ENCODE measurements around the gene TMEM170B. TPM values are rescaled to one million over a fixed set of nuclear protein-coding genes. Genes with fewer than 3 reads are reported as not detected.

Gene TMEM170B
- total RNA-seq, 1 donor from 2014 or later = 19.3 TPM

DNA sequence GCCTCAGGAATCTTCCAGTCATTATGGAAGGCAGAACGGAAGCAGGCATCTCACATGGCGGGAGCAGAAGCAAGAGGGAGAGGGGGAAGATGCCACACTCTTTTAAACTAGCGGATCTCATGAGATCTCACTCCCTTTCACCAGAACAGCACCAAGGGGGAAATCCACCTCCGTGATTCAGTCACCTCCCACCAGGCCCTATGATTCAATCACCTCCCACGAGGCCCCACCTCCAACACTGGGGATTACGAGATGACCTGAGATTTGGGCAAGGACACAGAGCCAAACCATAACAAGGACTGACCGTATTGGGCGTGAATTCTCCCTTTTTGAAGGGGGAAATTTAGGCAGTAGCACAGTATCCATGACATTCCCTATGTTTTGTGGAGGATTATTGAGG lies 88.8 kb downstream of the TMEM170B start:
- H3K4me1 Mint-ChIP-seq = peaks cover 15% of the 10 kb centered on the region
- H3K36me3 Mint-ChIP-seq (ENCODE audit: low read depth) = no peaks in the 10 kb centered on the region
- no peak overlapping the region for H3K4me3 Mint-ChIP-seq
- TF ChIP-seq, protein P1, sequence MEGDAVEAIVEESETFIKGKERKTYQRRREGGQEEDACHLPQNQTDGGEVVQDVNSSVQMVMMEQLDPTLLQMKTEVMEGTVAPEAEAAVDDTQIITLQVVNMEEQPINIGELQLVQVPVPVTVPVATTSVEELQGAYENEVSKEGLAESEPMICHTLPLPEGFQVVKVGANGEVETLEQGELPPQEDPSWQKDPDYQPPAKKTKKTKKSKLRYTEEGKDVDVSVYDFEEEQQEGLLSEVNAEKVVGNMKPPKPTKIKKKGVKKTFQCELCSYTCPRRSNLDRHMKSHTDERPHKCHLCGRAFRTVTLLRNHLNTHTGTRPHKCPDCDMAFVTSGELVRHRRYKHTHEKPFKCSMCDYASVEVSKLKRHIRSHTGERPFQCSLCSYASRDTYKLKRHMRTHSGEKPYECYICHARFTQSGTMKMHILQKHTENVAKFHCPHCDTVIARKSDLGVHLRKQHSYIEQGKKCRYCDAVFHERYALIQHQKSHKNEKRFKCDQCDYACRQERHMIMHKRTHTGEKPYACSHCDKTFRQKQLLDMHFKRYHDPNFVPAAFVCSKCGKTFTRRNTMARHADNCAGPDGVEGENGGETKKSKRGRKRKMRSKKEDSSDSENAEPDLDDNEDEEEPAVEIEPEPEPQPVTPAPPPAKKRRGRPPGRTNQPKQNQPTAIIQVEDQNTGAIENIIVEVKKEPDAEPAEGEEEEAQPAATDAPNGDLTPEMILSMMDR (conservative IDR thresholded peaks at IDR 0.05) = no peak
- no peak for DNase-seq (ENCODE audit: low read depth, low spot score)
- H3K27ac Mint-ChIP-seq (ENCODE audit: unreplicated experiment) = no peak overlapping the region
- no peaks in the 10 kb centered on the region for H3K27me3 Mint-ChIP-seq (ENCODE audit: low read depth)
- no peaks in the 10 kb centered on the region for H3K9me3 Mint-ChIP-seq

DNA sequence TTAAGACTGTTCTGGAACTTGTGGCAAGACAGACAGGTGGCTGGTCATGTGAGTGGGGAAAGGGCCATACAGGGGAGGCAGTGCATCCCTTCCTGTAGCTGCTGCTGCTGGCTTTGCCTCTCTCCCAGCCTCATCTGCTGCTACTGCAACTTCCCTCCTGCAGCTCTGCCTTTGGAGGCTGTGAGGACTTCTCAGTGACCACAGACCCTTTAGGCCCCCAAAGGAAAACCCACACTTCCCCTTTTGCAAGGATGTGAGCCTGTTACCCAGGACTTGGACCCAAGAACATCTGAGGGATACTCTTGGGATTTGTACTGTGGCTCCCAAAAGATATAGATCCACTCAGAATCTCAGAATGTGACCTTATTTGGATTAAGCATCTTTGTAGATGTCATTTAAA lies 91.0 kb downstream of the TMEM170B start:
- H3K27me3 Mint-ChIP-seq (ENCODE audit: low read depth) = no peaks in the 10 kb centered on the region
- no peaks in the 10 kb centered on the region for H3K36me3 Mint-ChIP-seq (ENCODE audit: low read depth)
- no peak overlapping the region for H3K27ac Mint-ChIP-seq (ENCODE audit: unreplicated experiment)
- no peaks in the 10 kb centered on the region for H3K9me3 Mint-ChIP-seq
- H3K4me3 Mint-ChIP-seq = no peak overlapping the region
- DNase-seq (ENCODE audit: low read depth, low spot score) = no peak
- peaks cover 19% of the 10 kb centered on the region for H3K4me1 Mint-ChIP-seq
- TF ChIP-seq, protein P1 (conservative IDR thresholded peaks at IDR 0.05) = no peak

- Mint-ChIP-seq H3K9me3 (no peaks in the 10 kb centered on the region), H3K27ac (ENCODE audit: unreplicated experiment) (no peak overlapping the region), H3K27me3 (ENCODE audit: low read depth) (no peaks in the 10 kb centered on the region), H3K4me1 (peaks cover 19% of the 10 kb centered on the region), H3K36me3 (ENCODE audit: low read depth) (no peaks in the 10 kb centered on the region), H3K4me3 (no peak overlapping the region)
- no peak for DNase-seq (ENCODE audit: low read depth, low spot score)
- TF ChIP-seq, protein P1 (conservative IDR thresholded peaks at IDR 0.05) = no peak
Observed at GRCh38 chr6:11631008-11631407, 93.5 kb downstream of the TMEM170B start.

GRCh38 chr6:11631539-11631938 lies 94.0 kb downstream of the TMEM170B start:
- no peak overlapping the region for H3K27ac Mint-ChIP-seq (ENCODE audit: unreplicated experiment)
- no peaks in the 10 kb centered on the region for H3K9me3 Mint-ChIP-seq
- no peaks in the 10 kb centered on the region for H3K27me3 Mint-ChIP-seq (ENCODE audit: low read depth)
- H3K4me3 Mint-ChIP-seq = no peak overlapping the region
- H3K4me1 Mint-ChIP-seq = peaks cover 19% of the 10 kb centered on the region
- TF ChIP-seq, protein P1 (conservative IDR thresholded peaks at IDR 0.05) = no peak
- DNase-seq (ENCODE audit: low read depth, low spot score) = no peak
- no peaks in the 10 kb centered on the region for H3K36me3 Mint-ChIP-seq (ENCODE audit: low read depth)

DNA sequence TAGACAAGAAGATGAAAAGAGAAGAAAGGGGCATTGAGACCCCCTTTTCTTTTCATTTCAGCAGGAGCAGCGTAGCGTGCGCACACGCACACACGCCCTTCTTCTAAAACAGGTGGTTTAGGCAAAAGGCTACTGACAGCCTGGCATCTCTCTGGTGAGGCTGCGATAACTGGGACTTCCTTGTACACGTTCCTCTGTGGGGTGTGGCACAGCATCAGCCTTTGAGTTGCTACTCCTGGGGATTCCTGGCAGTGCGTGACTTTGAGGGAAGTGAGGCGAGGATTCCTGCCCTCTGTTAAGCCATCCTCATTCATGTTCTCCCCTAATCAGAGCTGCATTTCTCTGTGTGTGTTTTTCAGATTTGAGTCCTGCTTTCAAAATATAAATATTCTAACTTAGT lies 94.7 kb downstream of the TMEM170B start:
- no peak overlapping the region for H3K4me3 Mint-ChIP-seq
- no peak for DNase-seq (ENCODE audit: low read depth, low spot score)
- TF ChIP-seq, protein P1 (conservative IDR thresholded peaks at IDR 0.05) = no peak
- peaks cover 19% of the 10 kb centered on the region for H3K4me1 Mint-ChIP-seq
- no peaks in the 10 kb centered on the region for H3K36me3 Mint-ChIP-seq (ENCODE audit: low read depth)
- no peaks in the 10 kb centered on the region for H3K27me3 Mint-ChIP-seq (ENCODE audit: low read depth)
- H3K9me3 Mint-ChIP-seq = no peaks in the 10 kb centered on the region
- no peak overlapping the region for H3K27ac Mint-ChIP-seq (ENCODE audit: unreplicated experiment)

Data from neural crest cell (in vitro differentiated cells).